Neutrophil (primary cell): Measurements from ENCODE around the gene FBP1.

ENCODE experiments used
- H3K27ac ChIP-seq: fragments of 200-600 bp; sonication (generic); 2 replicates; pipeline ENCODE4 v1.5.1; 2016; ENCODE audit warnings: mild to moderate bottlenecking, moderate library complexity
- H3K27me3 ChIP-seq: fragments of 200-600 bp; sonication (generic); 2 replicates; pipeline ENCODE4 v1.6.0; 2016; ENCODE audit warnings: mild to moderate bottlenecking
- H3K36me3 ChIP-seq: fragments of 200-600 bp; sonication (generic); 2 replicates; pipeline ENCODE4 v1.5.1; 2017
- H3K4me1 ChIP-seq, 2 experiments: fragments of 200-600 bp in 1 of 2; sonication (generic) in 1 of 2; 1 replicate in 1 of 2; 2 replicates in 1 of 2; pipeline versions ENCODE4 v1.5.1 to v1.6.1; 2013 to 2016; ENCODE audit warnings: low read depth in 1 of 2, low read length in 1 of 2, mild to moderate bottlenecking in 1 of 2, moderate library complexity in 1 of 2; ENCODE audit not compliant: control insufficient read depth in 1 of 2, insufficient read depth in 1 of 2
- H3K4me3 ChIP-seq, 2 experiments: fragments of 200-600 bp in 1 of 2; sonication (generic) in 1 of 2; 1 replicate in 1 of 2; 2 replicates in 1 of 2; pipeline ENCODE4 v1.5.1; 2013 to 2016; ENCODE audit warnings: low read depth in 1 of 2, low read length in 1 of 2, mild to moderate bottlenecking in 1 of 2, moderate library complexity in 1 of 2
- H3K9me3 ChIP-seq: fragments of 200-600 bp; sonication (generic); 2 replicates; pipeline ENCODE4 v1.5.1; 2016
- TF ChIP-seq, protein P1 (sequence below): fragments of 200-600 bp; sonication (generic); IDR thresholded peaks from 2 replicates; pipeline ENCODE4 v1.5.1; 2016; ENCODE audit warnings: antibody characterized with exemption

The FBP1 gene

DNA sequence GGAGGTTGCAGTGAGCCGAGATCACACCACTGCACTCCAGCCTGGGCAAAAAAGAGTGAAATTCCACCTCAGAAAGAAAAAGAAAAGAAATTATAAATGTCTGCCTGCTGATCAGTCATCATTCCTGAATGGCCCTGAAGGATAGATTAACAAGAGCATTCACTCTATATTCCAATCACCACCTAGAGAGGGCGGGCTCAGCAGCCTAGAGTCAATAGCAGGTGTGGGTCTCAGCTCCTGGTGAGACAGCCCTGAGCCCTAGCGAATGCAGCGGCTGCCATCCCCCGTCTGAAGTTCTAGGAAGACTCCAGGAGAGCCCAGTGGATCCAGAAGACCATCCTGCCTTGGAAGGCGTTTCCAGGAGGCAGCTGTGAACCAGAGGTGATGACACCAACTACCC, 12.0 kb downstream of the FBP1 start:
- no peak overlapping the region for H3K4me3 ChIP-seq
- no peaks in the 10 kb centered on the region for H3K4me1 ChIP-seq
- H3K9me3 ChIP-seq: no peaks in the 10 kb centered on the region
- no peaks in the 10 kb centered on the region for H3K27me3 ChIP-seq
- H3K36me3 ChIP-seq: no peaks in the 10 kb centered on the region
- TF ChIP-seq, protein P1, sequence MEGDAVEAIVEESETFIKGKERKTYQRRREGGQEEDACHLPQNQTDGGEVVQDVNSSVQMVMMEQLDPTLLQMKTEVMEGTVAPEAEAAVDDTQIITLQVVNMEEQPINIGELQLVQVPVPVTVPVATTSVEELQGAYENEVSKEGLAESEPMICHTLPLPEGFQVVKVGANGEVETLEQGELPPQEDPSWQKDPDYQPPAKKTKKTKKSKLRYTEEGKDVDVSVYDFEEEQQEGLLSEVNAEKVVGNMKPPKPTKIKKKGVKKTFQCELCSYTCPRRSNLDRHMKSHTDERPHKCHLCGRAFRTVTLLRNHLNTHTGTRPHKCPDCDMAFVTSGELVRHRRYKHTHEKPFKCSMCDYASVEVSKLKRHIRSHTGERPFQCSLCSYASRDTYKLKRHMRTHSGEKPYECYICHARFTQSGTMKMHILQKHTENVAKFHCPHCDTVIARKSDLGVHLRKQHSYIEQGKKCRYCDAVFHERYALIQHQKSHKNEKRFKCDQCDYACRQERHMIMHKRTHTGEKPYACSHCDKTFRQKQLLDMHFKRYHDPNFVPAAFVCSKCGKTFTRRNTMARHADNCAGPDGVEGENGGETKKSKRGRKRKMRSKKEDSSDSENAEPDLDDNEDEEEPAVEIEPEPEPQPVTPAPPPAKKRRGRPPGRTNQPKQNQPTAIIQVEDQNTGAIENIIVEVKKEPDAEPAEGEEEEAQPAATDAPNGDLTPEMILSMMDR: no peak
- H3K27ac ChIP-seq: no peak overlapping the region

DNA sequence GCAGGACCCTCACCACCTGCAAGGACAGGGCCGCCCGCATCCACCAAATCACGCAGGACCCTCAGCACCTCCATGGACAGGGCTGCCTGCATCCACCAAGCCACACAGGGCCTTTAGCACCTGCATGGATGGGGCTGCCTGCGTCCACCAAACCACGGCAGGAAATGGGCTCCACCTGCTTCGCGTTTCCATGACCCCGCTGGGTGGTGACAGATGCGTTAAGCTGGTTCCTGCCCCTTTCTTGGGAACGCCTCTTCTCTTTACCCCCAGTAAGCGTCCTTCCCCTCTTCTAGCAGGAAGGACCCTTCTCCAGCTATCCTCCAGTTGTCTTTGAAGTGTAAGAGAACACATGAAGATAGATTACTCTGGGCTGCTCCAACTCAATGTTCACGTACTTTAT, 13.5 kb downstream of the FBP1 start:
- no peak overlapping the region for H3K27ac ChIP-seq
- H3K4me1 ChIP-seq: no peaks in the 10 kb centered on the region
- H3K27me3 ChIP-seq: no peaks in the 10 kb centered on the region
- H3K36me3 ChIP-seq: no peaks in the 10 kb centered on the region
- no peak overlapping the region for H3K4me3 ChIP-seq
- TF ChIP-seq, protein P1: no peak
- H3K9me3 ChIP-seq: no peaks in the 10 kb centered on the region

DNA sequence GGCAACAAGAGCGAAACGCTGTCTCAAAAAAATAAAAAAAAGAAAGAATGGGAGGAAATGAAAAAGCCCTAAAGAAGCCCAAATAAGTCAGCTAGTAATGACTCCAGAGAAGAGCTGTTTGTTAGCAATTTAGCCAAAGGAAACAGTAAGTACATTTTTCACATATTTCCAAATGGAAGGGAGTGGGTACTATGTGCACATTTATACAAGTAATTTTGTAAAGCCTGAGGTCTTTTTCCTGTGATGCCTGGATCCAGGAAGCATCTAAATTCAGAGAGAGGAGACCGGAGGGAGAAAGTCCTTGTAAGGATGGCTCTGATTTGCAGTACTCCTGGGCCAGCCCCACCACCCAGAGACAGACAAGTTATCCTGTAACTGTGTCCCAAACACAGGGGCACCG, 14.7 kb downstream of the FBP1 start:
- Histone ChIP-seq H3K9me3 (no peaks in the 10 kb centered on the region), H3K4me3 (no peak overlapping the region), H3K4me1 (no peaks in the 10 kb centered on the region), H3K36me3 (no peaks in the 10 kb centered on the region), H3K27ac (no peak overlapping the region), H3K27me3 (no peaks in the 10 kb centered on the region)
- TF ChIP-seq, protein P1: no peak

DNA sequence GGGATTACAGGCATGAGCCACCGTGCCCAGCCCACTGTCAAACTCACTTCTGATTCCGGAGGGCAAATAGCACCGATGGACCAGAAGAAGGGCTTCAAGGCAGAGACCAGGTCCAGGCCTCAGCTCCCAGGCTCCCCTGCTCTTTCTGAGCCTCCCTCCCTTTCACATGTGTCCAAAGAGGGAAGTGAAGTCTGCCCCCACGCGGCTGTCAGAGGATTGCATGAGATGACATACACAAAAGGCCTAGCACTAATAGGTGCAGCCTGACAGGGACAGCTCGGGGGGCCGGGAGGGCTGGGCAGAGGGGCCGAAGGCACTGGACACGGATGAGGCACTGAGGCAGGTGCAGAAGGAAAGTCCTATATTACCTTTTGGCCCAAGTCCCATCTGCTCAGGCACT, 16.1 kb downstream of the FBP1 start:
- no peaks in the 10 kb centered on the region for H3K4me1 ChIP-seq
- H3K4me3 ChIP-seq: no peak overlapping the region
- TF ChIP-seq, protein P1: no peak
- no peaks in the 10 kb centered on the region for H3K9me3 ChIP-seq
- H3K27ac ChIP-seq: no peak overlapping the region
- H3K27me3 ChIP-seq: no peaks in the 10 kb centered on the region
- H3K36me3 ChIP-seq: peaks cover 4% of the 10 kb centered on the region

DNA sequence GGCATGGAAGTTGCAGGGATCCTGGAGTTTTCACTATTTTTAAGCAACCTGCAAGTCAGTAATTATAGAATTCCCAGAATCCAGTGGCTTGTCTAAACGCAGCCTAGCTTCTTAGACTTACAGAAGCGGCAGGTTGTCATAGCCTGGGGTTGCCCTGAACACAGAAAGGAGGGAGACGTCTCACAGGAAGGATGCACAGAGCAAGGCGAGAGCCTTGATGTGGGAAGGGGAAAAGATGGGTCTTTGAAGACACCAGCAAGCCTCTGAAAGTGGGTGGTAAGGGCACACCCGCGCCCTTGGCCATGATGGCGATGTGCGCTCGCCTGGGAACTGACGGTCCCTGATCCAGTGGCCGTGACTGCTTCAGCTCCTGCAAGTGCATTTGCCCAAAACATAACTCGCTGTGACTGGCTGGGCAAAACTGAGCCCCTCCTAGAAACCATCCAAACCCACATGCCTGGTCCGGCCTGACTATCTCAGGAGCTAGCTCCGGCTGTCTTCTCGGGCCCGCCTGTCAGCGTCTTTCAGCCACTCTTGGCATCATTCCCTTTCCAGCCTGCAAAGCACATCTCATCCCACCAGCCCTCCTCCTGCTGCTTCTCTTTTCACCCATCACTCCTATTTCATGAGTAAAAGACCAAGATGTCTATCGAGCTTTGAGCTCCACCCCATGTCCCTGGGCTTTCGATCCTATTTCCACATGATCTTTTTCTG, 17.1 kb downstream of the FBP1 start:
- H3K36me3 ChIP-seq: peaks cover 4% of the 10 kb centered on the region
- no peak overlapping the region for H3K27ac ChIP-seq
- TF ChIP-seq, protein P1: no peak

More for the DNA sequence above, 17.1 kb downstream of the FBP1 start:
- Histone ChIP-seq H3K4me3 (no peak overlapping the region), H3K9me3 (no peaks in the 10 kb centered on the region), H3K4me1 (no peaks in the 10 kb centered on the region), H3K27me3 (no peaks in the 10 kb centered on the region)
